ENCODE data around the gene GALNT18.

Gene GALNT18

GRCh38 chr11:11227296-11228085, 394.3 kb downstream of the GALNT18 start:
- H3K4me1 Mint-ChIP-seq, result no peaks in the 10 kb centered on the region
- H3K36me3 Mint-ChIP-seq (ENCODE audit: insufficient read depth), result no peaks in the 10 kb centered on the region
- H3K27ac Mint-ChIP-seq (ENCODE audit: low read depth), result no peak overlapping the region

More at GRCh38 chr11:11227296-11228085, 394.3 kb downstream of the GALNT18 start:
- Mint-ChIP-seq H3K9me3 (no peaks in the 10 kb centered on the region), H3K27me3 (peaks cover 48% of the 10 kb centered on the region), H3K4me3 (no peak overlapping the region)
- ATAC-seq (replicated peaks; ENCODE audit: extremely low read depth, poor library complexity, severe bottlenecking), result no peak
- DNase-seq (ENCODE audit: low spot score in 2 of 2), result no peak

Measured in central memory CD8-positive, alpha-beta T cell (primary cell).